Gastrocnemius medialis (tissue), 4 donors: Measurements from ENCODE around the gene PCK2.

ENCODE experiments used
- POLR2A ChIP-seq, 2 donors: fragments of 450-650 bp; IDR thresholded peaks; one replicate each; pipeline ENCODE4 v1.6.1; 2017; ENCODE audit warnings: antibody characterized with exemption in 2 of 2, mild to moderate bottlenecking in 2 of 2, moderate library complexity in 2 of 2
- TF ChIP-seq, protein P1 (sequence below), 5 experiments: fragments of 450-650 bp in 3 of 5; fragments of 200-600 bp in 2 of 5; sonication (generic) in 2 of 5; IDR thresholded peaks in 4 of 5; conservative IDR thresholded peaks in 1 of 5; 1 replicate in 4 of 5; 2 replicates in 1 of 5; pipeline ENCODE4 v1.5.1; 2016 to 2019; ENCODE audit warnings: antibody characterized with exemption in 5 of 5, mild to moderate bottlenecking in 3 of 5, moderate library complexity in 3 of 5

DNA sequence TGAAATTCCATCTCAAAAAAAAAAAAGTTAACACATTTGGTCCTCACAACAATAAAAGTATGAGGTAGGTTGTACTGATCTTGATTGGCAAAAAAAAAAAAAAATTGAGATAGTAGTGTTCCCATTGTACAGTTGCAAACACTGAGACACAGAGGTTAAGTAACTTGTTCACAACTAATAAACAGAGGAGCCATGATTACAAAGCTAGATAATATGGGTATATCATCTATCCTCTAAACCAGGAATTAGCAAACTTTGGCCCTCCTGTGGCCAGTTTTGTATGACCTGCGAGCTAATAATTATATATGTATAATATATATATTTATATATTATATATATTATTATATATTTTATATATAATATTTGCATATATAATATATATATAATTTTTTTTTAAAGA is 39.6 kb downstream of the PCK2 start:
- TF ChIP-seq, protein P1, sequence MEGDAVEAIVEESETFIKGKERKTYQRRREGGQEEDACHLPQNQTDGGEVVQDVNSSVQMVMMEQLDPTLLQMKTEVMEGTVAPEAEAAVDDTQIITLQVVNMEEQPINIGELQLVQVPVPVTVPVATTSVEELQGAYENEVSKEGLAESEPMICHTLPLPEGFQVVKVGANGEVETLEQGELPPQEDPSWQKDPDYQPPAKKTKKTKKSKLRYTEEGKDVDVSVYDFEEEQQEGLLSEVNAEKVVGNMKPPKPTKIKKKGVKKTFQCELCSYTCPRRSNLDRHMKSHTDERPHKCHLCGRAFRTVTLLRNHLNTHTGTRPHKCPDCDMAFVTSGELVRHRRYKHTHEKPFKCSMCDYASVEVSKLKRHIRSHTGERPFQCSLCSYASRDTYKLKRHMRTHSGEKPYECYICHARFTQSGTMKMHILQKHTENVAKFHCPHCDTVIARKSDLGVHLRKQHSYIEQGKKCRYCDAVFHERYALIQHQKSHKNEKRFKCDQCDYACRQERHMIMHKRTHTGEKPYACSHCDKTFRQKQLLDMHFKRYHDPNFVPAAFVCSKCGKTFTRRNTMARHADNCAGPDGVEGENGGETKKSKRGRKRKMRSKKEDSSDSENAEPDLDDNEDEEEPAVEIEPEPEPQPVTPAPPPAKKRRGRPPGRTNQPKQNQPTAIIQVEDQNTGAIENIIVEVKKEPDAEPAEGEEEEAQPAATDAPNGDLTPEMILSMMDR (IDR thresholded peaks at IDR 0.05 in 4 of 5, conservative IDR thresholded peaks at IDR 0.05 in 1 of 5), result no peak
- no peak for TF ChIP-seq POLR2A (IDR thresholded peaks at IDR 0.05)
